Measurements from ENCODE around the gene KIAA0040.

GRCh38 chr1:175171036-175171913, 21.3 kb downstream of the KIAA0040 start:
- no peak for TF ChIP-seq CTCF (IDR thresholded peaks at IDR 0.05)
- no peak for TF ChIP-seq POLR2AphosphoS5 (IDR thresholded peaks at IDR 0.05; ENCODE audit: insufficient read depth in 1 of 2, low read depth in 1 of 2)
